ENCODE data around the gene CCDC7.
"Not testable (repeated sequence)": the region's sequence is repeated elsewhere in the genome, so short reads cannot be mapped to it uniquely, and the experiment has no call there.

Gene CCDC7

DNA sequence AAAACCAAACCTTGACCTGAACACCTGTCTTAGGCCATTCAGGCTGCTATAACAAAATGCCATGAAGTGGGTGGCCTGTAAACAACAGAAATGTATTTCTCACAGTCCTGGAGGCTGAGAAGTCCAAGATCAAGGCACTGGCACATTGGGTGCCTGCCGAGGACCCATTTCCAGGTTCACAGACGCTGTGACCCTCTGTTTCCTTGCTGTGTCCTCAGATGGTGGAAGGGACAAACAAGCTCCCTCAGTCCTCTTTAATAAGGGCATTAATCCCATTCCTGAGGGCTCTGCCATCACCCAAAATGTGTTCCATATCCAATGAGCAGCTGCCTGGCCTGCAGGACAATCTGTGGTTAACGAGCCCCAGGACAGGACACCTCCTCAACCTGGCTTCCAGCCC, 444.5 kb downstream of the CCDC7 start:
- no peak for DNase-seq

DNA sequence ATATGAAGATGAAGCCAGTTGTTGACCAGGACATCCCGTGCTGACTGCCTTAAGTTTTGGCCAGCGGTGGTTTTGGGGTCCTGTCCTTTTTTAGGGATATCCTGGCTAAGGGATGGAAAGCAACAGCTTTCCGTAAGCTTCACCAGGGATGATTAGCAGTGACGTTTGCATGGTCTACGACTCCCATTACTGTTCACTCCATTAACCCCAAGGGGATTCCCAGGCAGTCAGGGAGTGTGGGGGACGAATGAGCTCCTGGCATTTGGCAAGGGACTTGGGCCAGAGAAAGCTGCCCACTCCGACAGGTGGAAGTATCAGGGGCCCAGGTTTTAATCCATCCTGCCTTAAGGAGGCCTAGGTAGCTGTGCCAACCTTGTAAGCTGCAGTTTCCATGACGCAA, 445.3 kb downstream of the CCDC7 start:
- no peak for DNase-seq

DNA sequence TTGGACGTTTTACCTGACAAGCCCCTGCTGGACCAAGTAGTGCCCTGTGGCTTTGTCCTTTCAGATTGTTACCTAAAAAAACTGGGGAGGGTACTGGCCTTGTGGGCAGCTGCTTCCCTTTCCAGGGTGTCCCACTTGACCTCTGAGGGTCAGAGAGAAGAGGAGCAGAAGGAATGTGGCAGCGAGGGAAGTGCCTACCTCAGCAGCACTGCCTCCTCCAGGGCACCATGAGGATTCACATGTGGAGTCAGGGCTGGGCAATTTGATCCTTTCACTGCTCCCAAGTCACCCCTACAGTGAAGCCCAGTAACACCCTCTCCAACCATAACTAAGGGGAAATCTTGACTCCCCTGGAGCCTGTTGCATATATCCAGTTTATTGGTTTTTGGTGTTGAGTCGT, 447.5 kb downstream of the CCDC7 start:
- DNase-seq, result no peak

DNA sequence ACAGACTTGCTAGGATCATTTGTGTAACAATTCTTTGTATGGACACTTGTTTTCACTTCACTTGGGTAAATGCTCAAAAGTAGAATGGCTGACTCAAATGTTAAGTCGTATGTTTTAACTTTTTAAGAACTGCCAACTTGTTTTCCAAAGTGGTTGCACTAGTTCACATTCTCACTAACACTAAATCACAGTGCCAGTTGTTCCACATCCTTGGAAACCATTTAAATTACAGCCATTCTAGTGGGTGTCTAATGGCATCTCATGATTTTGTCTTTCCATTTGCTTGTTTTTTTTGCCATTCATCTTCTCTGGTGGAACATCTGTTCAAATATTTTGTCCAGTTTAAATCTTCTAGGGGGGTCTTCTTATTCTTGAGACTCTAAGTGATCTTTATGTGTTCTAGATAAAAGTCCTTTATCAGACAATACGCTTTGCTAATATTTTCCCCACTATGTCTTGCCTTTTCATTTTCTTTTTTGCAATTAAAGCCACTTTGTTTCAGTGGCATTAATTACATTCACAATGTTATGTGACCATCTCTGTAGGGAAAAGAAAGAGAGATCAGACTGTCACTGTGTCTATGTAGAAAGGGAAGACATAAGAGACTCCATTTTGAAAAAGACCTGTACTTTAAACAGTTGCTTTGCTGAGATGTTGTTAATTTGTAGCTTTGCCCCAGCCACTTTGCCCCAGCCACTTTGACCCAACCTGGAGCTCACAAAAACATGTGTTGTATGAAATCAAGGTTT, 448.1 kb downstream of the CCDC7 start:
- DNase-seq, result no peak

DNA sequence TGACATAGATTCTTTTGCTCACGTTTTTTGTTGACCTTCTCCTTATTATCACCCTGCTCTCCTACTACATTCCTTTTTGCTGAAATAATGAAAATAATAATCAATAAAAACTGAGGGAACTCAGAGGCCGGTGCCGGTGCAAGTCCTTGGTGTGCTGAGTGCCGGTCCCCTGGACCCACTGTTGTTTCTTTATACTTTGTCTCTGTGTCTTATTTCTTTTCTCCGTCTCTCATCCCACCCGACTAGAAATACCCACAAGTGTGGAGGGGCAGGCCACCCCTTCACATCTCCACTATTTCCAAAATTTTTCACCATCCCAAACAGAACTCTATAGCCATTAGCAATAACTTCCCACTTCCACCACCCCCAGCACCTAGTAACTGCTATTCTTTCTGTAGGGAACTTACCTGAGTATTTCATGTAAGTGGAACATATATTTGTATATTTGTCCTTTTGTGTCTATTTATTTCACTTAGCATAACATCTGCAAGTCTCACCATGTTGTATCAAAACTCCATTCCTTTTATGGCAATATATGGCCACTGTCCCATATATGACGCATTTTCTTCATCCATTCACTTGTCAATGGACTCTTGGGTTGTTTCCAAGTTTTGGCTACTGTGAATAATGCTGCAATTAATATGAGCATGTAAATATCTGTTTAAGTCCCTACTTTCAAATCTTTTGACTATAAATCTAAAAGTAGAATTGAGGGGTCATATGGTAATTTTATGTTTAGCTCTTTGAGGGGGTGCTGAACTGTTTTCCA, 449.4 kb downstream of the CCDC7 start:
- not testable (repeated sequence) for DNase-seq

DNA sequence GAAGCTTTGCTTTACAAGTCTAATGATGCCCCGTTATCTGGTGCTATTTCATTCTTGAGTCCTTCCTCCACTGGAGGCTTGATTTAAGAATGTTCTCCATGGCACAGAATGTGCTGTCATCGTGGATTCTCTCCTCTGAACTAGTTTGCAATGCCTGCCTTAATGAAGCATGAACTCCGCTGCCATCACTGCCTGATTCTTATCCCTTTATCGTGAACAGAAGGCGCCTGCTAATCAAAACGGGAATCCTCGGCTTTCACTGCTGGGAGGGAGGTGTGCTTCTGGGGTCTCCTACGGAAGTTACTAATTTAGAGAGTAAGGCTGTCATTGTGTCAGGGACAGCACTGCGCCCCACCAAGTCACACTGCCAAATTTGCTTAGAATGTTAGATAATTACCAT, 455.9 kb downstream of the CCDC7 start:
- DNase-seq, result no peak

DNA sequence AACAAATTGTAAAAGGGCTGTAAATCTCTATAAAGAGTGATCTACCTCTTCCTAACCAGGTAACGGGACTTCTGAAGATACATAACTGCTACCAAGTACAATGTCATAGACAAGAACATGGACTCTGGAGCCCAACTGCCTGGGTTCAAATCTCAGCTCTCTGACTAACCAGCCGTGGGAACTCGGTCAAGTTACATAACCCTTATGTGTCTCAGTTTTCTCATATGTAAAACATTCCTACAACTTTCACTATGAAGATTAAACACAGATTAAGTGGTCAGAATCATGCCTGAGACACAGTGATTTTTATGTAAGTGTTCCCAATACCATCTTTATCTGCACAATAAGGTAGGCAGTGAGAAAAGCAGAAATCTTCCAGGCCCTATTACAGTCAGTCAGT, 459.5 kb downstream of the CCDC7 start:
- no peak for DNase-seq

DNA sequence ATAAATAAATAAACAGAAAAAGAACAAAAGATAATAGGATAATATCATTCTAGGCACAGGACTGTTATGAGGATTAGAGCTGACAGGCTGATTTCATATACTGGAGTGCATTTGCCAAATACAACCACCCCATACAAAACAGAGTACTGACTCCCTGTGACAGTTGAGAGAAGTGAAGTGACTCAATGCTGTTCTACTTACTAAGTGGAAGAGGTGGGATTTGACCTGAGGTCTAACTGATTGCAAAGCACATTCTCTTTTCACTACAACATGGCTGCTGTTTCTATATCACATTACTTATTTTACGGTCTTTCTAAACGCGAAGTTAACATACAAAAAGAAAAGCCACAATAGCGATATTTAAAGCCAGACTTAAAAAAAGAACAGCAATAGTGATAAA, 460.7 kb downstream of the CCDC7 start:
- DNase-seq, result no peak

DNA sequence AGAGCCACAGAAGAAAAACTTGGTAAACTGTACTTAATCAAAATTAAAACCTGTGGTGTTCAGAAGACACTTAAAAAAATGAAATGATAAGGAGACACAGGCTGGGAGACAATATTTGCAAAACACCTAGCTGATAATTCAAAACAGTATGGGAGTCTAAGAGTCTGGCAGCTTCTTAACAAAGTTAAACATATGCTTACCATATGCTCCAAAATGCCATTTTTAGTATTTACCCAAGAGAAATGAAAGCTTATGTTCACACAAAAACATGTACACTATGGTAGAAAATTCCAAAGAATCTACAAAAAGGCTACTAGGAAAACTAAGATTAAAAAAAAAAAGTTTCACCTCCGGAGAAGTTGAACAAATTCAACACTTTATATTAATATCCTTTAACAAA, 463.5 kb downstream of the CCDC7 start:
- no peak for DNase-seq

DNA sequence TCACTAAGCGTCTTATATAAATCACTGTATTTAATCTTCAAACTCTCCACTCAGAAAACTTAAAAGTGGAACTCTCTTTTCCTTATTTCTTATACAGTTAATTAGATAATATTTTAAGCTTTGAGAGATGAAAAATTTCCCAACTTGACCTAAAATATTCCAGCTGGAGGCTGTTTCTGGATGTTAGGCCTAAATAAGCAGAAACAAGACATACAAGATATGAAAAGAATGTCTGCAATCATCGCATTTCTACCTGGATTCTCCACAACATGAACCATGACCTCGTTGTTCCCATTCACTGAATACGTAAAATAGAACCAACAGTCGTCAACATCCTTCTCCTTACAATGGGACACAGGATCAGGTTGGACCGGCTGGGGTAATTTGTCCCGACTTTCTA, 464.0 kb downstream of the CCDC7 start:
- not testable (repeated sequence) for DNase-seq

DNA sequence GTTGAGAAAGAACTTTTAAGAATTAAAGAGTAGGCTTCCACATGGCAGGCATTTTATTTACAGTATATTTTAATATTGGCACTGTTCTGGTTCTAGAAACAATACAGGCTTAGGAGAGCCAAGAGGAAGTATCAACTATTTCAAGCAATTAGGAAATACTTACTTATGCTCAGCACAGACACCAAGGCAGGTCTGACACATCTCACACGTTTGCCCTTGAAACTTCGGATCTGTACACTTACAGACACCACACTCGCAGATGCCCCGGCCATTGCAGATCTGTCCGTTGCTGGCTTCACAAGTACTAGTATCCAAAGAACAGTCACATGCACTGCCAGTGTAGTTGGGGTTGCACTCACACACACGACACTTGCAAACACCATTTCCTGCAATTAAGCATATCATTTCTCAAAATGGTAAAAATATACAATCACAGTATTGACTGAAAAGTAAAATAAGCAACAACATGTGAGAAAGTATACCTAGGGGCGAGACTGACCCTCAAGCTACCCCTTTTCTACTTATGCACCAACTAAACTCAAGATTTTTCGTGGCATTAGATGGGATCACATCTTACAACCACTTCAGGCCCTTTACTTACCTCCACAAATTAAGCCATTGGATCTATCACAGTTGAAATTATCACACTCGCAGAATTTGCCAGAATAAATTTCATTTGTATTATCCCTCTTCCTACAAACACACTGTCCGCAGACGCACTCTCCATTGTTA, 465.5 kb downstream of the CCDC7 start:
- peak; percentile 47 for DNase-seq

DNA sequence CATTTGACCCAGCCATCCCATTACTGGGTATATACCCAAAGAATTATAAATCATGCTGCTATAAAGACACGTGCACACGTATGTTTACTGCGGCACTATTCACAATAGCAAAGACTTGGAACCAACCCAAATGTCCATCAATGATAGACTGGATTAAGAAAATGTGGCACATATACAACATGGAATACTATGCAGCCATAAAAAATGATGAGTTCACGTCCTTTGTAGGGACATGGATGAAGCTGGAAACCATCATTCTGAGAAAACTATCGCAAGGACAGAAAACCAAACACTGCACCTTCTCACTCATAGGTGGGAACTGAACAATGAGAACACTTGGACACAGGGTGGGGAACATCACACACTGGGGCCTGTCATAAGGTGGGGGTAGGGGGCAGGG, 471.9 kb downstream of the CCDC7 start:
- DNase-seq, result not testable (repeated sequence)

DNA sequence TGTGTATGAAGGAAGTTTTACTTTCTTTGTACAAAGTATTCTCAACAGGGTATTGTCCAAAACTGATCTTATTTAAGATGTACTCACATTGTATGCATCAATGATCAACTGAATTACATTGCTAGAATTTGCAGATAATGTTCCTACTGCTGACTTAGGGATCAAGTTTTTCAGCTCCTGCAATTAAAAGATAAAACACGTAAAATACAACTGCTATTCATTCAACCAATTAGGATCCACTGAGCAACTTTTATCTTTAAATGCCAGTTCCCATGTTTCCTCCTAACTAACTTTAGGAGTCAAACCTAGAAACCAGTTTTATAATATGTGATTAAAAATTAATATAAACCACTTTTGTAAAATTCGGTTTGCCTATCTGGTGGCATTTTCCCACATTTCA, 476.2 kb downstream of the CCDC7 start:
- DNase-seq, result no peak

DNA sequence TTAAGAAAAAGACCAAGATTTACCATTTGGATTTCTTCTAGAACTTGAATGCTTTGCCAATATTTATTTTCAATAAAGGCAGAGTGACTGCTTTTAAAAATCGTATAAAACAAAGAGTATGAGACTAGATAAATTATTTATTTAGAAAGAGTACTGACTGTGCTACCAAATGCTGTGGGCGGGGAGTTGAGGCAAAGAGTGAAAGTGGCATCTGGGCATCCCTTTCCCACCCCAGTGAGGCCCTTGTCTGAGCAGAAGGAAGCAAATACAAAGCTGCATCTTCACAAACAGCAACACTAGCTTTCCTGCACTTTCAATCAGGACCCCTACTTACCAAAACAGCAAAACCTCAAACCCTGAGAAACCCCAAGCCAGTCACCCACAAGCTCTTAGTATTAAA, 477.2 kb downstream of the CCDC7 start:
- no peak for DNase-seq

DNA sequence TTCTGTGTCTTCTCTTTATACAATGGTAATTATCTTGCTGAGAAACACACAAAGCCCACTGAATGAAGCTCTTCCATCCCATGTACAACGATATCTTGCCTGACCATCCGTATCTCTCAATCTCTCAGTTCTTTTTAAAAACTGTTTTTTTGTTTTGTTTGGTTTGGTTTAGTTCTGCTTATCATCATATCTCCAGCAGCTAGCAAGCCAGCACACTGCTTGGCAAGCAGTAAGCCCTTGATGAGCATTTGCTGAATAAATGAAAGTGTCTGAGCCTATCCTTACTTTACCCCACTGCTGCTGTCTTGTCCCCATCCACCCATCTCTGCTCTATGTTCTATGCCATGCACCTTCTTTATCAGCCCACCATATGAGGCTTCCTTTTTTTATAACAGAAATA, 477.9 kb downstream of the CCDC7 start:
- DNase-seq, result no peak
